OCI-M2 (cell line): ENCODE measurements around the gene SH3BP5.

Experiments used
- DNase-seq: peaks from one replicate; lab custom pipeline; 2025; ENCODE audit not compliant: unreplicated experiment; lab: John Stamatoyannopoulos, UW

SH3BP5 gene

DNA sequence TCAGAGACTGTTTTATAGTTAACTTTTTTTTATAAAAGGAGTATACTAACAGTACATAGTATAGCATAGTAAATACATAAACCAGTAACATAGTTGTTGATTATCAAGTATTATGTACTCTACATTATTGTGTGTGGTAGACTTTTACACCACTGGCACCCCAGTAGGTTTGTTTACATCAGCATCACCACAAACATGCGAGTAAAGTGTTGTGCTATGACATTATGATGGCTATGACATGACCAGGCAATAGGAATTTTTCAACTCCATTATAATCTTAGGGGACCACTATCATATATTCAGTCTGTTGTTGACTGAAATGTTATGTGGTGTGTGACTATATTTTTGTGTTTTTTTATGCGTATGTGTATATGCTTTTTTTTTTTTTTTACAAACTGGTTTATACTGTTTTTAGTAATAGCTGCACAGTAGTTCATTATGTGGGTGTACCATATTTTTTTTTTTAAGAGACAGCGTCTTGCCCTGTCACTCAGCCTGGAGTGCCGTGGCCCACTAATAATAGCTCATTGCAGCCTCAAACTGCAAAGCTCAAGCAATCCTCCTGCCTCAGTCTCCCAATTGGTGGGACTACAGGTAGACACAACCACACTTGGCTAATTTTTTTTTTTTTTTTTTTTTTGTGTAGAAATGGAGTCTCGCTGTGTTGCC, 124.4 kb downstream of the SH3BP5 start:
- DNase-seq: no peak

DNA sequence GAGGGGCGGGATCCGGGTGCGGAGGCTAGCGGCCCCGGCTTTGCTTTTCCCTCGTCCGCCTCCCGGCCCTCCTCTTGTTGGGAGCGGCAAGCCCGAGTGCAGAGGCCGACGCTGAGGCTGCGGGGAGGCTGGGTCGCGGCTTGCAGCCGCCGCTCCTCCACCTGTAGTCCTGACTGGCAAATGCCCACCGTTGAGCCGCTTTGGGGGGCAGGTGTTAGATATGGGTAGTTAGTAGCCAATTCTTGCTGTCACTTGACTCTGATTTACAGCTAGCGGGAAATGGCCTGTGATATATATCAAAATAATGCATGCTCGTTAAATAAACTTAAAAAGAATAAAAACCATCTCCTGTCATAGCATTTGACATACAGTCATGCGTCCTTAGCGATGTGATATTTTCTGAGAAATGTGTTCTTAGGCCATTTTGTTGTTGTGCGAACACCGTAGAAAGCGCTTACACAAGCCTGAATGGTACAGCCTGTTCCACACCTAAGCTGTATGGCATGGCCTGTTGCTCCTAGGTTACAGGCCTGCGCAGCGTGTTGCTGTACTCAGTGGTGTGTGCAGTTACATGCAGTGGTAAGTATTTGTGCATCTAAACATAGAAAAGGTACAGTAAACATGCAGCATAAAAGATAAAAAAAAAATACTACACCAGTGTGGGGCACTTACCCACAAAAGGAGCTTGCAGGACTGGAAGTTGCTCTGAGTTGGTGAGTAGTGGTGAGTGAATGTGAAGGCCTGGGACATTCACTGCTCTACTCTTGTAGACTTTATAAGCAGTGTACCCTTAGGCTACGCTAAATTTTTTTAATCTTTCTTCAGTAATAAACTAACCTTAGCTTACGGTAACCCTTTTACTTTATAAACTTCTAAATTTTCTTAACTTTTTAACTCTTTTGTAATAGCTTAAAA, 125.5 kb downstream of the SH3BP5 start:
- DNase-seq: no peak

DNA sequence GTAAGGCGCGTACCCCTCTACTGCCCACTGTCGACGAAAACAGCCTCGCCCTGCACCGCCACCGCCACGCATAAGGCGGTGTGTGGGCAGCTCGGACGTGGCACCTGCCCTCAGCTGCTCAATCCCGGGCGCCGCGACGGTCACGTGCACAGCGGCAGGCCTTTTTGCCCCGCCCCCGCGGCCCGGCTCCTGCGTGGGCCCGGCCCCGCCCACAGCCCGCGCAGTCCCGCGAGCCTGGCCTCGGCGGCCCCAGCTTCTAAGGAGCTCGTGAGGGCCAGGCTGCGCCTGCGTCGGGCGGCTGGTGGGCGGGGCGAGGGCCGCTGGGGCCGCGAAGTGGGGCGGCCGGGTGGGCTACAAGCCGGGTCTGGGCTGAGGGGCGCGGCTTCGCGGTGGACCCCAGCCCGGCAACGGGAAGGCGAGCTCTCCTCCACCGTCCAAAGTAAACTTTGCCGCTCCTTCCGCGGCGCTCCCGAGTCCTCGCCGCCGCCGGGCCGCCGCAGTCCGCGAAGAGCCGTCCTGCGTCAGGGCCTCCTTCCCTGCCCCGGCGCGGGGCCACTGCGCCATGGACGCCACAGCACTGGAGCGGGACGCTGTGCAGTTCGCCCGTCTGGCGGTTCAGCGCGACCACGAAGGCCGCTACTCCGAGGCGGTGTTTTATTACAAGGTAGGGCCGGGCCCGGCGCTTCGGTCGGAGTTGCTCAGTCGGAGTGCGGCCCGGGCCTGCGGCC, 126.3 kb downstream of the SH3BP5 start, which contains the start of gene CAPN7:
TSS of gene CAPN7 (plus strand) at position 313 of the 728 bp plus-strand sequence. CDS start at position 563, 250 bp downstream.
- no peak for DNase-seq

DNA sequence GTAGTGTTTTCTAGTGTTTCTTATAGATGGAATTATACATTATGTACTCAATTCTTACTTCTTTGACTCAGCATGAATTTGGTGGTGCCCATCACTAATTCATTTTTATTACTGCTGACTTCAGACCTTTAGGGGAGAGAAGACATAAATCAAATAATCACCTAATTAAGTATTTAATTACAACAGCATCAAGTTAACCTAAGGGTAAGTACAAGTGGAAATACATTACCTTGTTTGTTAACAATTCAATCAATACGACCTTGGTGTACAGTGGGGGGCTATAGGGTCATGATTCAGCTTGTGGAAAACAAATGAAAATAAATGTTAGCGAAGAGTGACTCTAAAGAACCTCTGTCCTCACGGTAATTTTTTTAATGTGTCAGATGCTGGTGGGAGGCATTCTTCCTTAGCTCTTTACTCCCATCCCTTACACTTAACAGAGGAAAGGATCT, 126.9 kb downstream of the SH3BP5 start:
- DNase-seq: no peak
